ENCODE data around the gene ABHD15. TPM values are rescaled to one million over a fixed set of nuclear protein-coding genes. Genes with fewer than 3 reads are reported as not detected.
A peak's percentile ranks its signal among the peaks of the same experiment; 100 is the strongest.

ABHD15 gene
- total RNA-seq, 1 donor from 2014 or later, result 11.6 TPM

GRCh38 chr17:29581583-29582253 lies 14.9 kb upstream of the ABHD15 start:
- peaks cover 8% of the 10 kb centered on the region for H3K36me3 Mint-ChIP-seq
- H3K4me3 Mint-ChIP-seq, result no peak overlapping the region
- no peaks in the 10 kb centered on the region for H3K9me3 Mint-ChIP-seq
- H3K27me3 Mint-ChIP-seq, result no peaks in the 10 kb centered on the region
- no peak overlapping the region for H3K27ac Mint-ChIP-seq
- TF ChIP-seq CTCF (conservative IDR thresholded peaks at IDR 0.05), result no peak
- peaks cover 14% of the 10 kb centered on the region for H3K4me1 Mint-ChIP-seq (ENCODE audit: unreplicated experiment)
- DNase-seq (ENCODE audit: extremely low spot score, unreplicated experiment), result no peak

- Mint-ChIP-seq H3K4me3 (peak overlapping the region; percentile 29), H3K27me3 (no peaks in the 10 kb centered on the region), H3K4me1 (ENCODE audit: unreplicated experiment) (peaks cover 14% of the 10 kb centered on the region), H3K9me3 (no peaks in the 10 kb centered on the region), H3K36me3 (peaks cover 8% of the 10 kb centered on the region), H3K27ac (peak overlapping the region; percentile 67)
- peak; percentile 81 for DNase-seq (ENCODE audit: extremely low spot score, unreplicated experiment)
- peak; percentile 86 for TF ChIP-seq CTCF (conservative IDR thresholded peaks at IDR 0.05)
Observed at GRCh38 chr17:29579866-29580771, 13.3 kb upstream of the ABHD15 start.

GRCh38 chr17:29578626-29579485 lies 12.0 kb upstream of the ABHD15 start:
- H3K27ac Mint-ChIP-seq, result no peak overlapping the region
- TF ChIP-seq CTCF (conservative IDR thresholded peaks at IDR 0.05), result no peak
- H3K9me3 Mint-ChIP-seq, result no peaks in the 10 kb centered on the region
- no peaks in the 10 kb centered on the region for H3K27me3 Mint-ChIP-seq
- H3K4me3 Mint-ChIP-seq, result no peak overlapping the region
- H3K36me3 Mint-ChIP-seq, result peaks cover 8% of the 10 kb centered on the region
- H3K4me1 Mint-ChIP-seq (ENCODE audit: unreplicated experiment), result peaks cover 6% of the 10 kb centered on the region
- no peak for DNase-seq (ENCODE audit: extremely low spot score, unreplicated experiment)

DNA sequence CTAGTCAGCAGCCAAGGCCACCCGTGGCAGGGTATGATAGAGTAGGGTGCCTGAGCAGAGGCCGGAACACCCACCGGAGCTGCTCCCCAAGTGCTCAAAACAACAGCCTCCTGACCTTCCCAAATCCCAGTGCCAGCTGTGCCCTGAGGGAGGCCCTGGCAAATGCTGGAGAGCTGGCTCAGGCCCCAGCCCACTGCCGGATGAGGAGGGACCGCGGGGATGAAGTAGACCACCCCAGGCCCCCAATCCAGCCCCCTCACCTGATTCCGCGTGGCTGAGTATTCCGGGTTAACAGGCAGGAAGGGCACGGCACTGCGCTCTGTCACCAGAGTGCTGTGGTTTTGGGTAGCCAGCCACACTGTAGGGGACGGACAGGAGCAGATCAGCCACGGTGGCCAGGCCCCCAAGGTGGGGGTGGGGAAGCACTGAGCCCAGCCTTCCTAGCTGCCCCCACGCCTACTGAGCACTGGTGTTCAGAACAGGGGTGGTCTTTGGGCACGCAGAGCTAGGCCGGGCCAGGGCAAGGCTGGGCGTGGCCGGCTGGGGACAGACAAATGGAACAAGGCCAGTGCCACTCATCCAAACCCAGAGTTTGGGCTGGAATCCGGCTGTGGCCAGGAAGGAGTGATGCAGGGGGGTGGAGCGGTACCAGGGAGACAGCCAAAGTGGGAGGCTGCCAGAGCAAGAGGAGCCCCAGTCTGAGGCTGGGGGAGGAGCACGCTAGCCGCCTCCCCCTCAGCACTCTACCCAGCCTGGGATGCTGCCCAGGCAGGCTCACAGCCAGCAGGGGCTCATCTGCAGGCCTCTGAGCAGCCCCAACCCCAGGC lies 10.8 kb upstream of the ABHD15 start:
- Mint-ChIP-seq H3K36me3 (peaks cover 8% of the 10 kb centered on the region), H3K4me3 (no peak overlapping the region), H3K27me3 (no peaks in the 10 kb centered on the region), H3K27ac (no peak overlapping the region), H3K4me1 (ENCODE audit: unreplicated experiment) (peaks cover 6% of the 10 kb centered on the region), H3K9me3 (no peaks in the 10 kb centered on the region)
- TF ChIP-seq CTCF (conservative IDR thresholded peaks at IDR 0.05), result no peak
- DNase-seq (ENCODE audit: extremely low spot score, unreplicated experiment), result no peak

GRCh38 chr17:29577001-29577370 lies 10.1 kb upstream of the ABHD15 start:
- no peak overlapping the region for H3K4me3 Mint-ChIP-seq
- H3K9me3 Mint-ChIP-seq, result no peaks in the 10 kb centered on the region
- TF ChIP-seq CTCF (conservative IDR thresholded peaks at IDR 0.05), result no peak
- H3K4me1 Mint-ChIP-seq (ENCODE audit: unreplicated experiment), result peaks cover 6% of the 10 kb centered on the region
- peaks cover 8% of the 10 kb centered on the region for H3K36me3 Mint-ChIP-seq
- H3K27me3 Mint-ChIP-seq, result no peaks in the 10 kb centered on the region
- no peak for DNase-seq (ENCODE audit: extremely low spot score, unreplicated experiment)
- no peak overlapping the region for H3K27ac Mint-ChIP-seq

All from type B pancreatic cell (in vitro differentiated cells).